Inflammatory macrophage (primary cell): ENCODE results near the gene LRBA.
A peak's percentile ranks its signal among the peaks of the same experiment; 100 is the strongest.

Experiments used
- DNase-seq, 2 donors: peaks; one replicate each; pipeline ENCODE4 v3.0.0-alpha.2; 2020 to 2022

The LRBA gene

DNA sequence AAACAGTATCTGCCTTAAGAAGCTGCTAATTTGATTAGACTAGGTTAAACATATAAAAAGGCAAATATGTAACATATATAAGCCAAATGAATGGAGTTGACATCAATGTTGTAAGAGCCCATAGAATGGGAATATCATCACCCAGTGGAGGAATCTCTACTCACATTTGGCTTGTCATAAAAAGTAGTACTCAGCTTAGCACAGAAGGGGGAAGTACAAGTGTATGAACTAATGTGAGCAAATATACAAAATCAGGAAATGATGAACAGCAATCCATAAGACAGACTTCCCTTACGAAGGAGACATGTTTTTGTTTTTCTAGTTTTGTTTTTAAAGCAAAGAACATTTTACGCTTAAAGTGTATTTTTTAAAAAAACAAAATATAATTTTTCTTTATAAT is 358.2 kb downstream of the LRBA start:
- peak; percentile 43 to 76 for DNase-seq

DNA sequence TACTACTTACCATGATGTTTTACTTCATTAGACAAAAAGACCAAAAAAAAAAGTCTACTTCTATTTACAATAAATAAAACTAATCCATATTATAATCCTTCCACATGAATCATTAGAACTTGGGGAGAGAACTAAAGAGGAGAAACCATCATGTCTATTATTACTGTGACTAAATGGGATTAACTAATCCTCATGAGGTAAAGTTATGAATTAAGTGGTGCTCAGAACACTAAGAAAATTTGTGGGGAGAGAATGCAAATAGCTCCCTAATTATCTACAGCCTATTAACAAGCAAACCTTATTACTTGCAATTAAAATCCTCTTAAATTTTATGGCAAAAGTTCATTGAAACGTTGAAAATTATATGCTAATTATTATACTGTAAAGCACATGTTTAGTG is 364.3 kb downstream of the LRBA start:
- no peak for DNase-seq

DNA sequence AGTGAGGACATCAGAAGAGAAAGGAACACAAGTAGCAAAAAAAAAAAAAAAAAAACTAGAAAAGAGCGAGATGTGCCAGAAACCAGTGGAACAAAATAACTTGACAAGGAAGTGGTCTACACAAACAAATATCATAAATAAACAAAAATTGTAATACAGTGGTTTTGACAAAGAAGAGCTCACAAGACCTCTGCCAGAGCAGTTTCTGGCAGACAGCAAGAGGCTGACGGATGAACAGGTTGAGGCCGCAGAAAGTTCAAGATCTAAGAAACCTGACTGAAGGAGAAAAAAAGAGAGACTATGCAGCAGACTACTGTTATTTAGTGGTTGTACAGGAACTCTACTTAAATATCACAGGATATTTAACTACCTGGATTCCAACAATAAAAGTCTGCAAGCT is 367.0 kb downstream of the LRBA start:
- no peak for DNase-seq

DNA sequence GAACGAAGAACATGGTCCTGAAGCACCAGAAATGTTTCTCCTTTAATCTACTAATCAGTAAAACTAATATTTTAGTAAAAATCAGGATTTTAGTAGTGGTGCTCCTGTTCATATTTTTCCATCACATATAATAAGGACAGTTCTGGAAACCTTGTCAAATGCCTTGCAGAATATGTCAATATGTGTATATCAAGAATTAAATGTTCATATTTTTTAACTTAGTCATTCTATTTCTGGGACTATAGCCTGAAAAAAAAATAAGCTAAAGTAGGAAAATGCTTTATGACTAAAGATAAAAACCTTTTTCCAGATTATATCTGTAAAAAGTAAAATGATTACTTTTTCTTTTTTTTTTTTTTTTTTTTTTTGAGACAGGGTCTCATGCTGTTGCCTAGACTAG is 368.1 kb downstream of the LRBA start:
- DNase-seq = no peak

DNA sequence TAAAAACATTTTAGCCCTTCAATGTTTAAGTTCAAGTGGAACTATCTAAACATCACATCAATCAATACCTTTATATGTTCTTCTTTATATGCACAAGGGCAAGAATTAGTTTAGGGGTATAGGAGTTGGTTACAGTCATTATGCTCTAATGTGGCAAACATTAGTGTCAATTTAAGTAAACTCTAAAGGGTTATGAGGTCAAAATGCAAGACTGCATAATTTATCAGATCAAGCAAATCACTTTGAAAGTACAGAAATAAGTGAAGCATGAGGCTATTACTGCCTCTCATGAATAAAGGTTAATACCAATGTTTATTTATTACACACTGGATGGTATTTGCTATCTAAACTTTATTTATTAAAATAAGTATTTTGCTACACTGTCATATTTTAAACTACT is 373.5 kb downstream of the LRBA start:
- DNase-seq = no peak

DNA sequence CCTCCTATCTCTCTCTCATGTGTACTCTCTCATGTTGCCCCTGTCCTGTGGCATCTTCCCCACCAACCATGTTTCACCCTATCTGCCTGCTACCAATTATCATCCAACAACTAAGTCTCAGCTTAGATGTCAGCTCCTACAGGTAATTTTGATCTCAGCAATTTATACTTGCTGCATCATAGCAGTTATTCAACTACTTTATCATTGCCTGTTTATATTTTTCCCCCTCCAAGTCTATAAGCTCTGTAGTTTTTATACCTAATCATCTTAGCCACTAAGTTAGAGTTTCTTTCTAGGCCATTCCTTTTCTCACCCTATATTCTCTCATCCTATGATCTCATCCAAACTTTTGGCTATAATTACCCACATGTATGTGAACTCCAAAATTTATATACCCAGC is 382.4 kb downstream of the LRBA start:
- no peak for DNase-seq

DNA sequence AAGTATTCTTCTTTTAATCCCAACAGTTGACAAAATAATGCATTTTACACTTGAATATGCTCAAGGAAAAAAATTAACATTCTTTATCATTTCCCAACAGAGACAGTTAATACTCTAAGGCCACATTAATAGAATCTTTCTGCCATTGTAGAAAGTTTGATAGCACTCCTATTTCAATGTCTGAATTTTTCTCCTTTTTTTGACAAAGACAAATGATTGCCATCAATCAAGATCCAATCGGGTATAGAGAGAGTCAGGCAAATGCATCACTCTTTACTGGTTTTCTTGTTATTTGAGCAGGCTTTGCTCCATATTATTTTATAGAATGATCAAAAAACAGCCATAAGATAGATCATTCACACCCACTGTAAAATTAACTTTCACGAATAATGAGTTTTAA is 387.0 kb downstream of the LRBA start:
- DNase-seq = no peak

DNA sequence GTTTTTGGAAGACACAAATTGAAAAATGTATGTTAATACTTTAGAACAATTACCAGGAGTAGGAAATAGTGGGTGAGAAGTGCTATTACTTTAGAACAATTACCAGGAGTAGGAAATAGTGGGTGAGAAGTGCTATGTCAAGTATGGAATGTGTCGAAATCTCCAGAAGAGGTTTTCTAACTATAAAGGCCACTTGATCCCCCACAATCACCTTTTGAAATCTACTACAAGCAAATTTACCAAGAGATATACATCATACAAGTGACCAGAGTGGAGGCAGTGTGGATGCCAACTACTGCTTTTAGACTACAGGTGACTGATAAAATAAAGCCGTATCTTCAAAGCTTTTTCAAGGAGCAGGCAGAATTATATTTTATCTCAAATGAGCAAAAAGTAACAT is 390.1 kb downstream of the LRBA start:
- DNase-seq = no peak

DNA sequence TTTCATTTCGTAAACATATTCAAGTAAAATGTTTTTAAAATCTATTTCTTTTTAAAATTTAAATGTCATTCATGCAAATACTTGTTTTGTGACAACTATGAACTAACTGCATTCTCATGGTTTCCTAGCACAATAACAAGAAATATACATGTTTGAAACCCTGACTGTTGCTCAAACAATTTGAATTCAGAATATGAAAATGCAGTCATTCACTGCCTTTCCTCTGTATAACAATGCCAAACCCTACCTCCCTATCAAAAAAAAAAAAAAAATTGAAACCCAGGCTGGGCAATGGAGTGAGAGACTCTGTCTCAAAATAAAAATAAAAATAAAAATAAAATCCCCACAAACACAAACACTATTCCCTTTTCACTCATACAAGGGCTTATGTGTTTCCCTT is 391.0 kb downstream of the LRBA start:
- DNase-seq = no peak

DNA sequence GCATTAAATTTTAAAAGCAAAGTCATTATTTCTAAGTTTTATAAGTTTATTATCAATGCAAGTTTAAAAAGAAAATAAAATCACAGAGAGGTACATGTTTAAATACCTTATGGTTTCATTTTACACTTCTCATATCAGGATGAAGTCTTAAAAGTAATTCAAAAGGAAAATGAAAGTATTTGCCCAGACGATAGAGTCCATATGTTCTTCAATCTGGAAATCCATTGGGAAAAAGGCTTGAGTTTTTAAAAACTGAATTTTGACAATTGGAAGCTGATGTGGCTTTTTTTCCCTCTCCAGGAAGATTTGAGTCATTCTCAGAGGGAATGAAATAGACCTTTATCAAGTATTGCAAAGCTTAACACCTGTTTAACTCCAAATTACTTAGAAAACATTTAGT is 396.0 kb downstream of the LRBA start:
- DNase-seq = no peak

DNA sequence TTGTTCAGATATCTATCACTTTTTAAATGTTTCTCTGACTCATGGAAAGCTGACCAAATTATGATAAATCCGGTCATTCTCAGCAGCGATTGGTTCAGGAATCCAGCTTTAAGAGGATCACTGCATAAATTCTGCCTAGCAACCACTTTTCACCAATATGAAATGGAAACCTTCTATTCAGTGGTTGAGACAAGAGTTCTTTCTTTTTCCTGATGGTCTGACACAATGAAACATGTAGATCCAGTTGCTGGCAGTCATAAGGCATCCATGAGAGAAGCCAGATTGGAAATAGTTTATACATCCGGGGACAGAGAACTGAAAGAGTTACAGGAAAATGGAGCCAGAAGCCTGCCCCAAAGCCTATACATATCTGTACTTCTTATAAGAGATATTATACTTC is 406.0 kb downstream of the LRBA start:
- DNase-seq = no peak

DNA sequence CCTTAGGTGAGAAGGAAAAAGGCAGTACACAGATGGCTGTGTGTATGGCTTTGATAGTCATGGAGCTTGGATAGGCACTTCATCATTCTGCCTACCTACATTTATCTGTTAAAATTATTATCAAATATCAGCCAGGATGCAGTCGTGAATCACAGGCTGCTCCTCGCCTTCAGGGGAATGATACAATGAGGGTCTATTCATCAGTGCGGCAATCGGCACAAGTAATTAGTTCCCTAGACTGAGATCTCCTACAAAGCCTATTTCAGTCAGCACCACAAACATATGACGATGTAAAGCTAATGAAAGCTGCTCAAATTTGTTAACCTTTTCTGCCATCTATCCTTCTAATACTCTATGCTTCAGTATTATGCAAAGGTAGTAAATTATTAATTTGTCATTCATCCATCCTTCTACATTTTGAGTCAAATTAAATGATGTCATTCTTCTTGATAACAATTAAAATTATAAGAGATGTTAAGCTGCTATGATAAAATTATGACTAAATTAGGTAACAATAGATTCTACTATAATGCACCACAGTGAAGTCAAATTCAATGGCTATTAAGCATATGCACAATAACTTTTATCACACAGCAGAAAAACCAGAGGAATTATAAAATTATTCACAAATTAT is 414.2 kb downstream of the LRBA start:
- DNase-seq = no peak

DNA sequence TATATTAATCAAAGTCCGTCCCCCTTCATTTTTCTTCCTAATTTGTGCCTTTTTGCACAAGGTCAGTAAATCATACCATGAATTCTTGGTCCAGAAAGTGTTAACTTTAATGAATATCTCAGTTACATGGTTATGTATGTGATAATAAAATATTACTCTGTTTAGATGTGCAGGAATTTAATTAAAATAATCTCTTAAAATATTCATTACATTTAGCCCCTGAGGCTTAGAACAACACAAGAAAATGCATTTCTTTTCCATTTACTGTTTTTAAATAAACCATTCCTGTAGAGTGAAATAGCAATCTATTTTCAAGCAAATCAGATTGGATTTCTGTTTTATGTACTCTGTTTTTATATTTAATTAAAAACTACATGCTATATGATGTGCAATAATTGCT is 415.5 kb downstream of the LRBA start:
- no peak for DNase-seq

DNA sequence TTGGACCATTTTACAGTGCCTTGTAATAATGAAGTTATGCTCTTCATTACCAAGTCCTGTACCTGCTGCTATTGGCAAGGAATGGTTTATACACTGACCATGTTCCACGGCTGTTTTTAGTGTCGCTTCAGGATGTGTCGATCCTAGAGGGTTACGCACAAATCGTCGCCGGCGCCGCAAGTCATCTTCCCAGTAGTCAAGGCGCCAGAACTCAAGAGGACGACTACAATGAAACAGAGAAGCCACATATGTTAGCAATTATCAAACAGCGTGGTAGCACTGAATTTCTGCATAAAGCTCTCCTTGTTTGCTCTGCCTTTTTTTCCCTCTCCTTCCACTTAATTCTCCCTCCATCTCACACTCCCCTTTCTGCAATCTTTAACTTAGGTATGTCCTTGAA is 416.2 kb downstream of the LRBA start:
- DNase-seq = no peak

DNA sequence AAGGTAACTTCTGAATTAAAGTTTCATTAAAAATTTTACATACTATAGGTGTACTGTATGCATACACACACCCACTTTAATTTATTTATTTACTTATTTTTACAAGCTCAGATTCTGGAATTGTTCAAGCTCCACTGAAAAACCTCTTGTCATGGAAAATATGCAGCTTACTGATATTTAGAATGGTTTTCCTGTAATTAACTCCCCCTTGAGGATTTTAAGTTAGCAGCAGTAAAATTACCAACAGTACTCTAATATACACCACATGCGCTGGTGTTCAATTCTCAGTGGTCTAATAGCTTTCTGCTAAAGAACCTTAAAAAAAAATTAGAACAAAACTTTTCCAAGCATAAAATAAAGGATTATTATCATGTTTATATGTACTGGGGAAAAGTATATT is 421.1 kb downstream of the LRBA start:
- no peak for DNase-seq

DNA sequence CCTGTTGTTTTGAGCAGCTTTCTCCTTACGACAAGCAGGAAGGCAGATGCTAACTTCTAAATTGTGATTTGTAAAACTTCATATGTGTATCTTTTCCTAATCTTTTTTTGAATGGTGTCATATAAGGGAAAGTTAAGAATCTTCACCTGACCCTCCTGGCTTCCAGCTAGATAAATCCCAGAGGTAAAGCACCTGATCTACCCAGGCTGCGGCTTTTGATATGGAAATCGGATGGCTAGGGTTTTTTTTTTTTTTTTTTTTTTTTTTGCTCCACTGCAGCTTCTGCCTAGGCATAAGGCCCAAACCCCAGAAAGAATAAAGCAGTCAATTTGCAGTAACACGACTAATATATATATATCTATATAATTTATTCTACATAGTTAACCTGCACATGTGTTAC is 423.2 kb downstream of the LRBA start:
- no peak for DNase-seq

DNA sequence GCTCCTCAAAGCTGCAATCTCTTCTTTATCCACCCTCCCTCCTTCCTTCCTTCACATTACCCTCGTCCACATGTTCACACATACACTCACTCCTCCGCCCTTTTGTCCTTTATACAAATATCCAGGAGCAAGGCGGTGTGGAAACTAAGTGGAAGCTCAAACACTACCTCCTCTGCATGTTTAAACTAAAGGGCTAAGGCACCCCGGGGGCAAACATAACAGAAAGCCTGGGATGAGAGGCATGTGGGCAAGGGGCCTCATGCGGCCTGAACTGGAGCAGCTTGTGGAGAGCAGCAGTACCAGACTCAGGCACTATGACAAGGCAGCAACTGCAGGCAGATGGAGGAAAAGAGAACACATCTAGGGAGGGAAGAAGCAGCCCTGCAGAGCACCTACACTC is 423.7 kb downstream of the LRBA start:
- DNase-seq = no peak

DNA sequence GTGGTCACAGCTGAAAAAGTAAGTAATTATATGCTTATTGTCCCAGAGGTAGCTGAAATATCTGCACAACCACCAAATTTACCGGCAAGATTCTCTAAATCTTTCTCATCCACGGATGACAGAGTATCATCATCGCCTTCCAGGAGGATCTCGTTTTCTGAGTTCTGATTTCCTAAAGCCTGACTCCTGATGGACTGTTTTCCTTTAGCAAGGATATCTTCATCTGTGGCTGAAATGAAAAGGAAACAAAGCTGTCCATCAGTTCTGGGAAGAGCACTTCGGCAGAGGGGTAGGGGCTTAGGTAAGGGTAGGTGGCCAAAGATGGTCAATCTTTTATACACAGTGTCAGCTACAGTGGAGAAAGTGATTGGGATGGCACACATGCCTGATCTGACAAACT is 424.5 kb downstream of the LRBA start:
- DNase-seq = no peak

DNA sequence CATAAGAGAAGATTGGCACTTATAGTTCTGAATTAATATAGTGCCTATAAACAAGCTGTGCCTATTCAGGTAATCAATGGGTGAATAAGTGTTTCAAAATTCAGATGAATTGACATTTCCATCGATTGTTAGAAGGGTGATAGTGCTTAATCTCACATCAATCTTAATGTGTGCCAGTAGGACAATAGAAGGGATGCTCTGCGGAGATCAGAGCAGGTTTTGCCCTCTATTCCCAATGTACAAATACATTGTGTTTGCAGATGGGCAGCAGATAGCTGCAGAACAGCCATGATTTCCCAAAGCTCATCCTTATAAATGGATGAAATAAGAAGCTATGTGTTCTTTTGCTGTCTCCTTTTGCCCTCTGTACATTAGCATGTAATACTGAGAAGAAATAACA is 425.9 kb downstream of the LRBA start:
- DNase-seq = no peak

DNA sequence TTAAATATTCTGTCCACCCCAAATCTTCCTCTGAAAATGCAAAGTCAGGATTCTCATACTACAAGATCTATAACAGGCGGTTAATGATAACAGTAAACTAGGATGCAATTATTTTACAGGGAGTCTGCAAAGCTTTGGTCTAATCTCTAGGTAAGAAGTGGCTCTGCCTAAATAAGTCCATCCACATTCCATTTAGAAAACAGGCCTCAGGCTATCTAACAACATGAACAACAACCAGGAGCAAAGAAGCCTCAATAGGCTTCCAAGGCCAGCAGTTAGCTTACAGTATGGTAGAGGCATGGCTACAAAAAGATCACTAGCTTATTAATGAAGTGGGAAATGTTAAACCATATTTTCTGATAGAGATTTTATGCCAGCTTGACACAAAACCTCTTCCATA is 426.8 kb downstream of the LRBA start:
- DNase-seq = no peak

DNA sequence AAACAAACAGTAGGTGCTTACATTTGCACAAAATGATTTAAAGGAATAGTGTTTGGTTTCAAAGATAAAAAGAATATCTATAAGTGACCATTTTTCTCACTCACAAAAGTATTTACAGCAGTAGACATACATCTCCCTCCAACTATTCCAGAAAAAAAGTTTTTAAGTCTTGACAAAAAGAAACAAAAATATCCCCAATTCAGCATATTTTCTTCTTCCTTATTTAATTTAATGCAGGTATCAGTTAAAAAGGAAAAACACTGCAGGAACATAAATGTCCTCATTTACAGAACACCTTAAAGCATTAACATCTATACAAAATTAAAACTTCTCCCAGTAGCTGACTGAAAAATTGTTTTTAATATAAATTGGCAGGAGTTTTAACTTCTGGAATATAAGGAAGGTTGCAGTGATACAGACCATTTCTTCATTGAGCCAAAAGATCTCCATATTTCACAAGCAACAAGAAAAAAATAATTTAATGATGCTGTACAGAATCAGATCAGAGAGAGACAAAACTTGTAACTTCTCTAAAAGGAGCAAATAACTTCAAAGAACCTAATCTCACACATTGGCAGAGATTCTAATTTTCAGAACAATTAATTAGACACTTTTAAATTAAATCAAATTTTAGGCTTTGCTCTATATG is 428.8 kb downstream of the LRBA start:
- DNase-seq = no peak

DNA sequence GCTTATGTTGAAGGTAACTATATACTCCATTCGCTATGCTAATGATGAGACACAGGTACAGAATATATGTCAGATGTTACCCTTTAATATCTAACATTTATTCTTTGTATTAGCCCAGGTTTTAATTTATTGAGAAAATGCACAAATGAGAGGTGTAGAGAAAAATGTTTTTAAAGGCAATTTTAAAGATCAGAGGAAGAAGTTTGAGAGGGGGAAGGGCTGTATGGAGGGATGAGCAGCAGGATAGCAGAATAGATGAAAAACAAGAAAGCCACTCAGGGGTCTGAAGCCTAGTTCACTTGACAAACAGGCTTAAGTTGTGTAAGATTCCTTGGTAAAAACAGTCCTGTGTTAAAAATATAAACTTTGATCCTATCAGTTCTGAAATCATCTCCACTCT is 429.5 kb downstream of the LRBA start:
- DNase-seq = no peak

DNA sequence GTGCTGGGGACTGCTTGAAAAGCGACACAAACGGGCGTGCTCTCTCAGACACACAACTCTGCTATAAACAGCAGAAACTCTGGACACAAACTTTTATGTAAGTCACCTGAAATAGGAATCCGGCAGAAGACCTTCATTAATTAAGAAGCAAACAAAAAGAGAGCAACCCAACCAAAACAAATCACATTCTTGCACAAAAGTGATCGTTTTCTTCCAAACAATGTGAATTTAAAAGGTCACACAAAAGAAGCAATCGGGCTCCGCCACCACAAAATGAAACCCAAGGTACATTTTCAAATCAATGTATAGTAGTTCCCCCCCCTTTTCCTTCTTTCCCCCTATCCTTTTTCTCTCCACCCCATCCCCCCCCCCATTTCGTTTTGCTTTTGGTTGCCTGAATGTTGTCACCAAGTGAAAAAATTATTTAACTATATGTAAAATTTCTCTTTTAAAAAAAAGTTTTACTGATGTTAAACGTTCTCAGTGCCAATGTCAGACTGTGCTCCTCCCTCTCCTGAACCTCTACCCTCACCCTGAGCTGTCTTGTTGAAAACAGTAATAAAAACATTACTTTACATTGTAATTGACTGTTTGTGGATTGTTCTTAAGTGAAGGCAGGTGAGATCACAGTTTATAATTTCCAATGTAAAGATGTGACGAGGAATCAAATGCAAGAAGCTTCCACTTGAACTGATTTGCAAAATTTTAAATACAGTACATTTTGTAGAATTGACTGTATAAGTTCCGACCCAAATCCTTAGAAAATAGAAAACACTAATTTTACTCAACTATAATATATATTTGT is 430.8 kb downstream of the LRBA start:
- no peak for DNase-seq
